HL-60/S4 treated with retinoic acid at 250 ng/mL for 4 days and 3 days (cell line): ENCODE measurements around the gene OR6Q1.
"Not testable (repeated sequence)": the region's sequence is repeated elsewhere in the genome, so short reads cannot be mapped to it uniquely, and the experiment has no call there.

Source experiments
- in situ Hi-C: fragments of 300-500 bp; cut with MboI; formaldehyde crosslinking; loops from 2 replicates; pipeline ENCODE4 v1.7.0; 2022; ENCODE audit warnings: low sequenced_read_pairs

OR6Q1 gene, protein sequence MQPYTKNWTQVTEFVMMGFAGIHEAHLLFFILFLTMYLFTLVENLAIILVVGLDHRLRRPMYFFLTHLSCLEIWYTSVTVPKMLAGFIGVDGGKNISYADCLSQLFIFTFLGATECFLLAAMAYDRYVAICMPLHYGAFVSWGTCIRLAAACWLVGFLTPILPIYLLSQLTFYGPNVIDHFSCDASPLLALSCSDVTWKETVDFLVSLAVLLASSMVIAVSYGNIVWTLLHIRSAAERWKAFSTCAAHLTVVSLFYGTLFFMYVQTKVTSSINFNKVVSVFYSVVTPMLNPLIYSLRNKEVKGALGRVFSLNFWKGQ

DNA sequence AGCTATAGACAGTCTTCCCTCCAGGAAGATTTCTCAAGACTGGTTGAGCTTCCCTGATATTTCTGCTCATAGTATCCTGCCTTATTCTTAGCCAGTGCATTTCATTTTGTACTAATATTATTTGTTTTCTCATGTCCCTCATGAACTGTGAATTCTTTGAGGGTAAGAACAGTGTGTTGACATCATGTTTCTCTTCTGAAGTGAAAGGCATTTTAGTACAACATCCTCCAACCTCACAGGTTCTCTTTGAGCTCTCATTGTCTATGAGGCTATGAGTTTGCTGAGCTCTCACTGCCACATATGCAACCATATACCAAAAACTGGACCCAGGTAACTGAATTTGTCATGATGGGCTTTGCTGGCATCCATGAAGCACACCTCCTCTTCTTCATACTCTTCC is at the start of gene OR6Q1:
Gene OR6Q1, plus strand, starts transcription at position 301 of the 400 bp plus-strand sequence. Its CDS starts 0 bp downstream, at position 301.
- in situ Hi-C loops, result no loop called here

DNA sequence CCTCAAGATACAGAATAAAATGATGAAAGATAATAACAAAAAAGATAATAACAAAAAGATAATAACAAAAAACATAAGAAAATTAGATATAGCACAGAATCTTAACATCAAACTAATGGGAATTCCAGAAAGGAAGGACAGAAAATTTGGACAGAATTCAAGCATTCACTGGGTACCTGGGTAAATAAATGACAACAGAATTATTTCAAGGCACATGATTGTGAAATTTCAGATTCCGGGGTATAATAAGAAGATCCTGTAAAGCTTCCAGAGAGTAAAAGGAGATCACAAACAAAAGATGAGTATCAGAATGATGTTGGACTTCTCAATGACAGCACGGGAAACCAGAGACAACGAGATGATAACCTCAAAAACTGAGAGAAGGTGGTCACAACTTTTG is 49.2 kb upstream of the OR6Q1 start:
- in situ Hi-C loops, result no loop called here

DNA sequence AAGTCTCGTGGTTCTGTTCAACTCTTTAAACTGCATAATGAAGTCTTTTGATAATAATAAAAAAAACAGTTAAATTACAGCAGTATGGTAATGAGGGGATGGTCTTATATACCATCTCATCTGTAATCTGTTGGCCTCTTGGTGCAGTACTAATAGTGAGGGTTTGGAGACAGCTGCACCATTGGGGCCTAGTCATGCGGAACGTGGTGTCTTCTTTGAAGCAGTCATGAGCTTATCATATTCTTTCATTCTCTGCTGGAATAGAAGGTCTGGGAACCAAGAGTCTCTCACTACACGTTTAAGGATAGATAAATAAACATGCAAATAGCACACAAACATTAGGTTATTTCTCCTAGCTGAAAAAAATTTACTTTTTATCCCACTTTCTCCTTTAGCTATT is 48.0 kb upstream of the OR6Q1 start:
- in situ Hi-C loops, result no loop called here

DNA sequence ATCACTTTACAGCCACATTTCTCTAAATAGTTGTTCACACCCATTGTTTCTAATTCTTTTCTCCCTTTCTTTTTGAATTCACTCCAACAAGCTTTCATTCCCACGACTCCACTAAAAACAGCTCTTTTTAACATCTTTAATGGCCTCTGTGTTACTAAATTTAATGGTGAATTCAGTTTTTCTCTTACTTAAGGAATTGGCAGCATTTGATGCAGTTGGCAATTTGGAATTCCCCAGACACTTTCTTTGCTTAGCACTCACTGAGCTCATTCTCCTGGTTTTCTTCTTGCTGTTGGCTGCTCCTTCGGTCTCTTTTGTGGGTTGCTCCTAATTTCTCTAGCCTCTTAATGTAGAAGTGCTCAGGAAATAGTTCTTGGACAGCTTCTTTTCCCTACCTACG is 47.6 kb upstream of the OR6Q1 start:
- in situ Hi-C loops, result no loop called here

DNA sequence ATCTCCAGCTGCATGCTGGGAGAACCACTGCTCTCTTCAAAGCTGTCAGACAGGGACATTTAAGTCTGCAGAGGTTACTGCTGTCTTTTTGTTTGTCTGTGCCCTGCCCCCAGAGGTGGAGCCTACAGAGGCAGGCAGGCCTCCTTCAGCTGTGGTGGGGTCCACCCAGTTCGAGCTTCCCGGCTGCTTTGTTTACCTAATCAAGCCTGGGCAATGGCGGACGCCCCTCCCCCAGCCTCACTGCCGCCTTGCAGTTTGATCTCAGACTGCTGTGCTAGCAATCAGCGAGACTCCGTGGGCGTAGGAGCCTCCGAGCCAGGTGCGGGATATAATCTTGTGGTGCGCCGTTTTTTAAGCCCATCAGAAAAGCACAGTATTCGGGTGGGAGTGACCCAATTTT is 31.2 kb upstream of the OR6Q1 start:
- in situ Hi-C loops, result not testable (repeated sequence)

DNA sequence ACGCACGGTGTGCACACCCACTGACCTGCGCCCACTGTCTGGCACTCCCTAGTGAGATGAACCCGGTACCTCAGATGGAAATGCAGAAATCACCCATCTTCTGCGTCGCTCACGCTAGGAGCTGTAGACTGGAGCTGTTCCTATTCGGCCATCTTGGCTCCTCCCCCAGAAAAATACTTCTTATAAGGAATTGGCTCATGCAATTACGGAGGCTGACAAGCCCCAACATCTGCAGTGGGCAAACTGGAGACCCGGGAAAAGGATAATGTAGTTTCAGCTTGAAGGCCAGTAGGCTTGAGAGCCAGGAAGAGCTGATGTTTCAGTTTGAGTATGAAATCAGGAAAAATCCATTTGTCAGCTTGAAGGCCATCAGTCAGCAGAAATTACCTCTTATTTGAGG is 30.7 kb upstream of the OR6Q1 start:
- in situ Hi-C loops, result not testable (repeated sequence)

DNA sequence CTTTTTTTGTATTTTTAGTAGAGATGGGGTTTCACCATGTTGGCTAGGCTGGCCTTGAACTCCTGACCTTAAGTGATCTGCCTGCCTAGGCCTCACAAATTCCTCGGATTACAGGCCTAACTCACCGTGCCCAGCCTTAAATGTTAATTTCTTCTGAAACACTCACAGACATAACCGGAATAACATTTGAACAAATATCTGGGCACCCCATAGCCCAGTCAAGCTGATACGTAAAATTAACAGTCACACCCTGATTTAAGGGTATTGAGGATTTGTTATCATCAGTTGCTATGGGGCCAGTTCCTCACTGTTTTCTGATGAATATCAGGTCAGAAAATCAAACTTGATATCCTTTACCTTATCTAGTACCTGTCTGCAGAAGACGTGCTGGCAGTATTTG is 30.1 kb upstream of the OR6Q1 start:
- in situ Hi-C loops, result no loop called here

DNA sequence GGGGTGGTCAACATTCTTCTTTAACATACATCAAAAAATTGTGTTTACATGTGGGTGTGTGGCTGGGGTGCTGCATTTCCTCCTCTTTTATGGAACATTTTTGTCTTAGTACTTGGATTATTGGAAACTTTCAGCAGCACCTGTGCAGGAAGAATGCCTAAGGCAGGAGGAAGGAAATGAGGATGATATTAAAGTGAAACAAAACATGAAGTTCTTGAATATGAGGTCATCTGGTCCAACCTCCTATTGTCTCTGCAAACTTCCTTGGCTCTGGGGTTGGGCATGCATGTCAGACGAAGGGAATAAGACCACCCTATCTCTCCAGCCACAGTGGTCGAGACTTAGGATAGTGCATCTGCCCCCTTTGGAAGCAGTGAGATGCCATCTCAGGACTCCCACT is 27.7 kb upstream of the OR6Q1 start:
- in situ Hi-C loops, result no loop called here

DNA sequence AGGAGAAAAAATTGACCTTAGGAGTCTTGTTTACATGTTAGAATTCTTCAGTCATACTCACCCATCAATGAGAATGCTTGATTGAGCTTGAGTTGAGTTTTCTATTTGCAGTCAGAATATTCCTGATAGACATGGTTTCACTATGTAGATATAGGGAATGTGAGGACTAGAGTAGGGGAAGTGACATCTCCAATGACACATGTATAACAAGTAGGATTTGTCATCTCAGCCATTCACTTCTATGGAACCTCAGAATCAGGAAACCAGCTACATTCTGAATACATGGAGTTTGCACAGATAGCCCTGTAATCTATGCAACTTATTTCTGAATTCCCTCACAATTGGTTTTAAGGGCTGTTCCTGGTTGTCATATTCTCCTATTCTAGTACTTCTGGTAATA is 27.2 kb upstream of the OR6Q1 start:
- in situ Hi-C loops, result no loop called here

DNA sequence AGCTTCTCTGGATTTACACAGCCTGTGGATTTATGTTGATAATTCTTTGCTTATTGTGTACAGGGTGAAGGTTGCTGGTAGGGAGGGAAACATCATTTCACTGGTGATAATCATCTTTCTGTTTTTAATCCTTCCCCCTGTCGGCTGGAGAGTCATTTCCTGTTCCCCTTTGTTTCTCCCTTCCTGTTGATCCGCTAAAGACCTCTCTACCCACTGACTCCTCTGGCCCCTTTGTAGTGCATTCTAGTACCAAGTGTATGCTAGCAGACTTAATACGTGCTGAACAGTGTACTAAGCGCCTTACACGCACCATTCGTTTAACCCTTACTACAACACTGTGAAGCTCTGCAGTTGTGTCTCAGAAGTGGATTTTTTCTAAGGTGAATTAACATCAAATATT is 26.1 kb upstream of the OR6Q1 start:
- in situ Hi-C loops, result no loop called here

DNA sequence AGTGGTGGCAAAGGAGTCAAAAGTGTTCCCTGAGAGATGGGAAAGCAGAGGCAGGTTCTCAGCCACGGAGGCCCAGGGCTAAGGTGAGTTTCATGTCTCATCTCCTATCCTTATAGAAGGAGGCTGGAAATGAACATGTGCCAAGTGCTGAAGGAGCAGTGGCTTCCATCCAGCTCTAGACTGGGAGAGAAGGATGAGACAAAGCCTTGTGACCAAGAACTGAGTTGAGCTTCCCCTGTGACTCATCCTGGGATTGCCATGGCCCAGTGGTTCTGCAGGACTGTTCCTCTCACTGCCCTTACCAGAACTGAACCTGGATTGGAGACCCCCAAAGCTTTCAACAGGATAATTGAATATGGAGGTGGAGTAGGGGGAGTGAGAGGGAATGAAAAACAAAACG is 23.8 kb upstream of the OR6Q1 start:
- in situ Hi-C loops, result no loop called here

DNA sequence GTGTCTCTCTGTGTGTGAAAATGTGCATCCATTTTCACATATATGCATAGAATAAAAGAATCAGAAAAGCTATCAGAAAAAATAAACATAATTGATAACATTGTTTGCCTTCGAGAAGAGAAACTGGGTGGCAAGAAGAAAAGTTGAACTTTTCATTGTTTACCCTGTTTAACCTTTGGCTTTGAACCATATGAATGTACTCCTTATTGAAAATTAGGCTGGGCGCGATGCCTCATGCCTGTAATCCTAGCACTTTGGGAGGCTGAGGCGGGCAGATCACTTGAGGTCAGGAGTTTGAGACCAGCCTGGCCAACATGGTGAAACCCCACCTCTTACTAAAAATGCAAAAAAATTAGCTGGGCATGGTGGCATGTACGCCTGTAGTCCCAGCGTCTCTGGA is 19.0 kb upstream of the OR6Q1 start:
- in situ Hi-C loops, result no loop called here

DNA sequence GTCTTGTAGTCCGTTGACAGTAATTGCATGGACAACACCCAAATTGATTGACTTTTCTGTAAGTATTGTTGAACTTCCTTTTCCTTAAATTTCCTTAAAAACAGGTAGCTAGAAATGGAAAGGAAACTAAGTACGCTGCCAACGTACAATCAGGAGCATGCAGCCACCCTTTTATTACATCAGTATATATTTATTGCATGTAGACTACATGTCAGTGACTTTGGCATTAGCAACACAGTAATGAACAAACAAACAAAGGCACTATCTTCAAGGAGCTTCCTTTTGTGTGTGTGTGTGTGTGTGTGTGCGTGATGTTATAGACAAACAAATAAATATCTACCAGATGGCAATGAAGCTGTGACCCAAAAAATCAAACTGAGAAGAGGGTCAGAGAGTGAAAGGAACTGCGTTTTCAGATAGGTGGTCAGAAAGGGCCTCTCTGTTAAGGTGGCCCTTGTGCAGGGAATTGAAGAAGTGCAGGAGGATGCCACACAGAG is 7.3 kb upstream of the OR6Q1 start, which contains the start of gene OR9Q1:
Gene OR9Q1, plus strand, starts transcription at position 447 of the 497 bp plus-strand sequence. CDS start 155,564 bp downstream, outside the sequence.
- in situ Hi-C loops, result no loop called here

DNA sequence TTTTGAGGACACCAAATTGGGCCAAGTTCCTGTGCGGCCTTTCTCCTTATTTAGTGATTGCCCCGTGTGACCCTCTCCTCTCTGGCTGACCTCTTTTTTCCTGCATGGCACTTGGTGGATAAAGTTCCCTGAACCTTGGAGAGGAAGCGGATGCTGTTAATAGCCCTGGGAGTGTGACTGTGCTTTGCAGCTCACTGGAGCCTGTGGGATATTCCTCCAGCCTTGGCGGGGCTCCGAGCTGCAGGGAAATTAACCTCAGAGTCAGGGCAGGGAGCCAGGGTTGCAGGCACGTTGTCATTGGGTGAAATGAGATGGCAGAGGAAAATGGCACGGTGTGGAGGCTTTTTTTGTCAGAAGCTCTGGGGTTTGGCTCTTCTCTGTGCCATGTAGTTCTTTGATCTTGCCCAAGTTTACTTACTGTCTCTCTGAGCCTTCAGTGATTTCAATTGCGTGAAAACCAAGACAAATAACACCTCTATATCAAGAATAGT is 6.1 kb upstream of the OR6Q1 start:
- in situ Hi-C loops, result no loop called here

DNA sequence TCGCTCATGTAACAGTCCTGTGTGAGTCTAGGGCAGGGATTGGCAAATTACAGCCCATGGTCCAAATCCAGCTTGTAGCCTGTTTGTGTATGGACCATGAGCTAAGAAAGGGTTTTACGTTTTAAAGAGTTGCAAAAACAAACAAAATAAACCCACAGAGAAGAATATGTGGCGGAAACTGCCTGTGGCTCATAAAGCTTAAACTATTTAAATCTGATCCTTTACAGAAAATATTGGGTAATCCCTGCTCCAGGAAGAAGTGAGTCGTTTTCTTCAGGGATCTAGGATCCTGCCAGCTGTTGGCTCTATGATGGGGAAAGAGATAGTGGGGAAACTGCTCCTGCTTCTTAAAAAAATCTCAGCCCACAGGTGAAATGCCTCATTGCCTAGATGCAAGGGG is 3.4 kb upstream of the OR6Q1 start:
- in situ Hi-C loops, result no loop called here

DNA sequence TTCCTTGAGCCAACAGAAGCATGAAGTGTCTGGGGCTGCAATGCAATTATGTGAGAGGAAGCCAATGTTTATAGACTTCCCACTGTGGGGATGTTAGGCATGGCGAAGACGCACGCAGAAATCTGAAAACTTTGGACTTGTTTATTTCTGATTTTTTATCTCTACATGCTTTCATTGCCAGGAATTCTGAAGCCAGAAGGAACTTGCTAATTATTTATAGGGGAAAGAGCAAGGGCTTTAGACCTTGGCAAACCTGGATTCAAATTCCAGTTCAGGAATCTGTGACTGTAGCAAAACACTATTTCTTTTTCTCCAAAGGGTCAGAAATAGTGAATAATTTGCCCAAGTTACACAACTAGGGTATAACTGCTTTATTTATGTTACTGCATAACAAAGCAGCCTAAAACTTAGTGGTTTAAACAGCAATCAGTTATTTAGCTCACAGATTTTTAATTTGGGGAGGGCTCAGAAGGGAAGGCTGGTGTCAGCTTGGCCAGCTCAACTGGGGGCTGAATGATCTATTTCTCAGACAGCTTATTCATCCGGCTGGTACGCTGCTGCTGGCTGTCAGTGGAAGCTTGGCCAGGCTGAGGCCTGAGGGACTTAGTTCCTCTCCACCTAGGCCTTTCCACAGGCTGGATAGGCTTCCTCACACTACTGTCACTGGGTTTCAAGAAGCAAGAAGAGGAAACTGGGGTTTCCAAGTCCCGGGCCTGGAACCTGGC is 1.9 kb upstream of the OR6Q1 start:
- in situ Hi-C loops, result no loop called here

DNA sequence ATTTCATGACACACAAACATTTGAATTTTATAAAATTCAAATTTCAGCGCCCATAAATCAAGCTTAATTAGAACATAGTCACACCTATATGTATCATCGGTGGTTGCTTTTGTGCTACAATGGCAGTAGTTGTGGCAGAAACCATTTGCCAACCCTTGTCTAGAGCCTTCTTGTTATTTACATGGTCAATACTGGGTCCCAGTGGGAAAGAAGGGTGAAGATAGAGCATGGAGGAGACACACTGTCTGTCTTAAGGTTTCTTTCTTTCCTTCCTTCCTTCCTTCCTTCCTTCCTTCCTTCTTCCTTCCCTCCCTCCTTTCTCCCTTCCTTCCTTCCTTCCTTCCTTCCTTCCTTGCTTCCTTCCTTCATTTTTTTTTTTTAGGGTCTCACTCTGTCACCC is 3.7 kb downstream of the OR6Q1 start:
- in situ Hi-C loops, result no loop called here

DNA sequence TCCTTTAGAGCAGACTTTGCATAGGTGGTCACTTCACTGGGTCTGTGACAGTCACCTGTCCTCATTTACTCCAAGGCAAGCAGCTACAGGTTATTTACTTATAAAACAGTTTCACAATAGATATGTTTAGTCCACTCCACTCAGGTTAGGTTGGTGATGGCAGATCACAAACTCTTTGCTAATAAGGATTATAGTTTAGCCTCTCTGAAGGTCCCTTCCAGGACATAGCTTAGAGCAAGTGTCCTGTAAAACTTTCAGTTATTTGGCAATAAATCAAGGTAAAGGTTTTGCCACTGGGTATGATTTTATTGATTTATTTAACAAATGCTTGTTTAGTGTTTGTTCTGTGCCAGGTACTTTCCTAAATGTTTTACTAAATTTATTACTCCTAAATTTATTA is 8.8 kb downstream of the OR6Q1 start:
- in situ Hi-C loops, result no loop called here

DNA sequence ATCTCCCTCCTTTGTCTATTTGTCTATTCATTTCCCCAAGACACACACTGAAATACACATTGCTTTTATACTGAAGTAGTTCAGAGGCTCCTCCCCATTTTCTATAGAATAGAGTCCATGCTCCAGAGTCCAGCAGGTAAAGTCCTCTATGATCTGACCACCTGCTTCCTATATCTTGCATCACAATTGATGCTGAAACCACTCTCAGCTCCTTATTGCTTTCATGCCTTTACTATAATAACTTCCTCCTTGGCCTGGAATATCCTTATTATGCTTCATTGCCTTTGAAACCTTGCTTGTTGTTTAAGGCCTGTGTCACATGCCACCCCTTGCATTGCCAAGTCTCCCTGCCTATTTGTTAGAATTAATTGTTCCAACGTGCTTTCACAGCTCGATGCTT is 12.6 kb downstream of the OR6Q1 start:
- in situ Hi-C loops, result no loop called here

DNA sequence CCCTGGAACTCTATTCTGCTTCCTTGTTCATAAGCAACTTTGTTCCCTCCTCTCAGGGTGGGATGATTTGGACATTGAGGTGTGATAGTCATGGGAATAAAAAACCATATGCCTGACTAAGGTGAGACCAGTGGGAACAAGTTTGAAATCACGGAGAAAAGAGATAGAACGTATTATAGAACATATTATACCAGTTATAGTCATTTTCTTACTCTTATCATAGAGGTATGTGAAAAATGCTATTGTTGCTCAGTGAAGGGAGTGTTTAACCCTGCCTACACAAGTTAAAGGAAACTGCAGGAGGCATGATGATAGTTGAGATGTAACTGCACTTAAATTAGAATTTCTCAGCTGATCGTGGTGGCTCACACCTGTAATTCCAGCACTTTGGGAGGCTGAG is 15.5 kb downstream of the OR6Q1 start:
- in situ Hi-C loops, result no loop called here

DNA sequence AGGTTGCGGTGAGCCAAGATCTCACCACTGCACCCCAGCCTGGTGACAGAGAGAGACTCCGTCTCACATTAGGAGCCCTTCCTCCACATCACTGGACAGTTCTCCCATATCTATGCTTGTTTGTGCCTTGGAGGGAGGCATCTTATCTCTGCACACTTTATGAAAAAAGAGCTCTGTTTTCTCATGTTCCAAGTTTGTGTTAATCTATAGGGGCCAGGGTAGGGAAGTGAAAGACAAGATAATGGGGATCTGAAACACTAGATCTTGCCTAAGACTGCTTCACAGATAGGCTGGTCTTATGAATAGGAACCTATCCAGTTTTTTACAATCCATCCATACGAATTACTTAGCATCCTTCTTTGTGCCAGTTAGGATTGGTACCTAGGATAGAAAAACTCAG is 17.1 kb downstream of the OR6Q1 start:
- in situ Hi-C loops, result no loop called here

DNA sequence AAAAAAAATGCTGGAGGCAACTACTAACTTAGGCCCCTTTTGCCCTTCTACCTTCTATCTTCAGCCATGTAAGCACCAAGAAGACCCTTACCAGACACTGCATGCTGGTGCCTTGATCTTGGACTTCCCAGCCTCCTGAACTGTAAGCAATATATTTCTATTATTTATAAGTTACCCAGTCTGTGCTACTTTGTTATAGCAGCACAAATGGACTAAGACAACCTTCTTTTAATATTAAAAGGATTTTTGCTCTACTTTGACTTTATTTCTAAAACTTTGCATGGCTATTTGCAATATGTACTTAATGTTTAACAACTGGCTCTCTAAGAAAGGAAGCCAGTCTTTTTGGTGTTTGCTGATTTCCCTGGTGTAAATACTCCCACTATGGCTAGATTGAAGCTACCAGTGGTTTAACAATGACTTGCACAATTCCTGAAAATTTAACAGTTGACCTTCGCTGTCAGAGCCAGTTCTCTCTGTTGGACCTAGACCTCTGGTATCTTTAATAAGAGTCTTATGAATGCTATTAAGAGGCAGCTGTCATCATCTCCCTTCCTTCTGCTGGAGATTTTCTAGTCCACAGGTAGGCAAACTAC is 25.2 kb downstream of the OR6Q1 start:
- in situ Hi-C loops, result no loop called here
